HepG2 (cell line): Measurements from ENCODE around the gene LRRC8D. TPM values are rescaled to one million over a fixed set of nuclear protein-coding genes. Genes with fewer than 3 reads are reported as not detected.

ENCODE experiments used
- ATAC-seq: fragments of 200-7000 bp; cut with Tn5 transposase; 3 replicates; pipeline ENCODE4 v1.9.1; 2020; ENCODE audit warnings: mild to moderate bottlenecking, moderate library complexity
- BruUV-seq: library from RNA; stranded (reverse); fragments of 400-500 nt; replicated peaks from 2 replicates; lab custom pipeline; 2021; lab: Mats Ljungman, UMichigan
- CTCF ChIA-PET: fragments of 300-600 bp; formaldehyde crosslinking; extraction: SDS; loops from one replicate; lab custom pipeline; 2021; ENCODE audit warnings: low total read pairs, inconsistent platforms, low intra/inter-chr PET ratio; lab: Yijun Ruan, JAX
- POLR2A ChIA-PET: fragments of 350-600 bp; sonication (Branson Sonifier 250); formaldehyde crosslinking; loops from one replicate; lab custom pipeline; 2020; ENCODE audit warnings: antibody characterized with exemption, inconsistent platforms; lab: Yijun Ruan, JAX
- DNase-seq: peaks from one replicate; pipeline ENCODE4 v3.0.0-alpha.2; 2015; ENCODE audit warnings: low spot score
- FAIRE-seq: peaks from 3 replicates; lab custom pipeline; 2011; peaks lifted over from hg19 to GRCh38; lab: Jason Lieb, UNC
- H2AFZ ChIP-seq: one replicate; pipeline ENCODE4 v1.6.1; 2011; ENCODE audit warnings: low read length, inconsistent platforms
- H3K27ac ChIP-seq: fragments of 300-600 bp; 3 replicates; pipeline ENCODE4 v1.8.0; 2011; ENCODE audit warnings: mixed run types, mild to moderate bottlenecking, mixed read lengths, low read length, inconsistent platforms; ENCODE audit not compliant: insufficient read depth; ENCODE audit errors: extremely low read length
- H3K27me3 ChIP-seq, 2 experiments: fragments of 200-600 bp in 1 of 2; 2 replicates in 1 of 2; 3 replicates in 1 of 2; pipeline versions ENCODE4 v1.6.0 to v1.8.0; 2011; ENCODE audit warnings: low read length in 2 of 2, mild to moderate bottlenecking in 2 of 2, moderate library complexity in 2 of 2, inconsistent platforms in 1 of 2; ENCODE audit not compliant: insufficient read depth in 2 of 2, control insufficient read depth in 1 of 2
- H3K36me3 ChIP-seq, 2 experiments: fragments of 200-600 bp in 1 of 2; replicated peaks in 1 of 2; 2 replicates in 1 of 2; 3 replicates in 1 of 2; pipeline versions ENCODE4 v1.5.1 to v1.8.0; 2011; ENCODE audit warnings: low read length in 2 of 2, inconsistent platforms in 1 of 2; ENCODE audit not compliant: insufficient read depth in 2 of 2, control insufficient read depth in 1 of 2
- H3K4me1 ChIP-seq: 2 replicates; pipeline ENCODE4 v1.5.1; 2012; ENCODE audit warnings: low read length, inconsistent platforms; ENCODE audit not compliant: insufficient read depth
- H3K4me2 ChIP-seq: 2 replicates; pipeline ENCODE4 v1.6.0; 2011; ENCODE audit warnings: low read depth, low read length, inconsistent platforms
- H3K4me3 ChIP-seq, 3 experiments: fragments of 200-600 bp in 1 of 3; sonication (generic), shearing (Covaris generic) in 1 of 3; replicated peaks in 1 of 3; 2 replicates each; pipeline ENCODE4 v1.5.1; 2011 to 2016; ENCODE audit warnings: low read length in 3 of 3, inconsistent platforms in 2 of 3, low read depth in 2 of 3, mild to moderate bottlenecking in 2 of 3, control low read depth in 1 of 3, mixed read lengths in 1 of 3; ENCODE audit not compliant: insufficient read depth in 1 of 3
- H3K79me2 ChIP-seq: one replicate; pipeline ENCODE4 v1.6.1; 2011; ENCODE audit warnings: low read length, inconsistent platforms; ENCODE audit not compliant: insufficient read depth
- H3K9ac ChIP-seq: 2 replicates; pipeline ENCODE4 v1.6.0; 2011; ENCODE audit warnings: mild to moderate bottlenecking, low read depth, low read length, inconsistent platforms; ENCODE audit not compliant: insufficient read depth
- H3K9me3 ChIP-seq: 2 replicates; pipeline ENCODE4 v1.5.1; 2012; ENCODE audit warnings: mild to moderate bottlenecking, low read length
- H4K20me1 ChIP-seq: 2 replicates; pipeline ENCODE4 v1.6.0; 2011; ENCODE audit warnings: inconsistent platforms, mild to moderate bottlenecking, low read length, moderate library complexity; ENCODE audit not compliant: insufficient read depth
- EP300 ChIP-seq, 3 experiments: sonication (generic) in 1 of 3; formaldehyde crosslinking in 1 of 3; IDR thresholded peaks; 2 replicates each; pipeline versions ENCODE4 v1.5.1 to v1.6.1; 2011 to 2020; ENCODE audit warnings: low read depth in 2 of 3, low read length in 2 of 3, borderline replicate concordance in 1 of 3, improper control_type of control experiment in 1 of 3, mild to moderate bottlenecking in 1 of 3, missing genetic modification reagents in 1 of 3, moderate library complexity in 1 of 3
- FOXO4 ChIP-seq: sonication (generic); formaldehyde crosslinking; conservative IDR thresholded peaks from 2 replicates; pipeline ENCODE4 v1.8.1; 2023; ENCODE audit warnings: missing genetic modification reagents
- HDAC6 ChIP-seq: fragments of 200-600 bp; sonication (generic); IDR thresholded peaks from 2 replicates; pipeline ENCODE4 v1.7.0; 2017; ENCODE audit warnings: mild to moderate bottlenecking, antibody characterized with exemption, low read length, low read depth
- JUNB ChIP-seq: sonication (generic); formaldehyde crosslinking; IDR thresholded peaks from 2 replicates; pipeline ENCODE4 v1.8.0; 2022; ENCODE audit warnings: missing genetic modification reagents, mild to moderate bottlenecking, borderline replicate concordance
- NAIF1 ChIP-seq: sonication (generic); formaldehyde crosslinking; IDR thresholded peaks from 2 replicates; pipeline ENCODE4 v1.5.0; 2020; ENCODE audit warnings: mild to moderate bottlenecking, missing genetic modification reagents, borderline replicate concordance
- NFKBIZ ChIP-seq: IDR thresholded peaks from 2 replicates; pipeline ENCODE4 v1.6.1; 2018; ENCODE audit warnings: missing genetic modification reagents, missing compliant biosample characterization
- RAD21 ChIP-seq: fragments of 450-650 bp; formaldehyde crosslinking; IDR thresholded peaks from 2 replicates; pipeline ENCODE4 v1.5.0; 2020; ENCODE audit warnings: mild to moderate bottlenecking
- RXRA ChIP-seq: sonication (generic); formaldehyde crosslinking; IDR thresholded peaks from 2 replicates; pipeline ENCODE4 v1.5.1; 2020; ENCODE audit warnings: missing genetic modification reagents
- SIX1 ChIP-seq: sonication (generic); formaldehyde crosslinking; IDR thresholded peaks from 2 replicates; pipeline ENCODE4 v1.4.0; 2020; ENCODE audit warnings: missing genetic modification reagents, borderline replicate concordance
- SOX6 ChIP-seq, 2 experiments: fragments of 450-650 bp in 1 of 2; sonication (generic) in 1 of 2; formaldehyde crosslinking in 1 of 2; IDR thresholded peaks; 2 replicates each; pipeline versions ENCODE4 v1.4.0 to v1.6.1; 2017 to 2020; ENCODE audit warnings: antibody characterized with exemption in 1 of 2, mild to moderate bottlenecking in 1 of 2, missing genetic modification reagents in 1 of 2
- TEF ChIP-seq: sonication (generic); formaldehyde crosslinking; IDR thresholded peaks from 2 replicates; pipeline ENCODE4 v1.5.0; 2020; ENCODE audit warnings: missing genetic modification reagents
- ZNF326 ChIP-seq: sonication (generic); formaldehyde crosslinking; IDR thresholded peaks from 2 replicates; pipeline ENCODE4 v1.4.0; 2020; ENCODE audit warnings: missing genetic modification reagents, borderline replicate concordance
- ZNF354B ChIP-seq: sonication (generic); formaldehyde crosslinking; IDR thresholded peaks from 2 replicates; pipeline ENCODE4 v1.8.0; 2022; ENCODE audit warnings: mild to moderate bottlenecking, missing genetic modification reagents
- ZNF367 ChIP-seq: sonication (generic); formaldehyde crosslinking; IDR thresholded peaks from 2 replicates; pipeline ENCODE4 v1.4.0; 2020; ENCODE audit warnings: missing genetic modification reagents, borderline replicate concordance
- ZNF577 ChIP-seq: sonication (generic); formaldehyde crosslinking; IDR thresholded peaks from 2 replicates; pipeline ENCODE4 v1.4.0; 2020; ENCODE audit warnings: mild to moderate bottlenecking, low read depth, missing genetic modification reagents, borderline replicate concordance
- ZNF710 ChIP-seq: sonication (generic); formaldehyde crosslinking; IDR thresholded peaks from 2 replicates; pipeline ENCODE4 v1.5.0; 2020; ENCODE audit warnings: mild to moderate bottlenecking, missing genetic modification reagents, borderline replicate concordance
- ZNF713 ChIP-seq: sonication (generic); formaldehyde crosslinking; IDR thresholded peaks from 2 replicates; pipeline ENCODE4 v1.4.0; 2020; ENCODE audit warnings: mild to moderate bottlenecking, missing genetic modification reagents
- ZNF891 ChIP-seq: sonication (generic); formaldehyde crosslinking; IDR thresholded peaks from 2 replicates; pipeline ENCODE4 v1.5.0; 2020; ENCODE audit warnings: mild to moderate bottlenecking, missing genetic modification reagents
- in situ Hi-C: cut with HindIII; loops from 2 replicates; pipeline ENCODE4 v1.10.0; 2017; ENCODE audit warnings: low pct_unique_long_range_greater_than_20kb; ENCODE audit not compliant: extremely low pct_ligation_motif_present
- intact Hi-C: fragments of 100-400 bp; cut with micrococcal nuclease; formaldehyde crosslinking; loops from one replicate; pipeline ENCODE4 v1.10.0; 2022; ENCODE audit not compliant: unreplicated experiment
- polyA plus RNA-seq, 8 experiments: library from polyadenylated mRNA; depleted of rRNA in 3 of 8; stranded (reverse) in 7 of 8; unstranded in 1 of 8; fragments of >200 nt; fragmentation: Illumina TruSeq in 4 of 8; extraction: Trizol in 4 of 8; gene quantifications; 2 replicates each; pipeline versions ENCODE4 v1.2.1 to v1.2.3, GENCODE V29; 2011 to 2016; ENCODE audit warnings: low read depth in 4 of 8, missing spikeins in 1 of 8, mixed read lengths in 1 of 8; ENCODE audit not compliant: insufficient read depth in 1 of 8
- total RNA-seq, 5 experiments: library from RNA; depleted of rRNA; stranded (reverse); fragments of >200 nt; fragmentation: Illumina TruSeq; extraction: Trizol; gene quantifications; 2 replicates each; pipeline ENCODE4 v1.2.3, GENCODE V29; 2016; ENCODE audit warnings: low read depth in 1 of 5

LRRC8D gene
- total and polyA plus RNA-seq, 2 of the 13 experiments (the other 11 are each of a cell fraction or from before 2014, with no cell fraction given): 29.9 to 45.5 TPM

GRCh38 chr1:89910268-89910667, 89.4 kb downstream of the LRRC8D start:
- no peak overlapping the region for H3K4me3 ChIP-seq
- ChIA-PET CTCF (no interaction called here), POLR2A (interaction anchor here (0.6 kb wide), 1 partner anchor 10 kb away, joined by 3 read pairs; no protein-coding TSS in a partner anchor)
- no peaks in the 10 kb centered on the region for H3K27me3 ChIP-seq
- H3K79me2 ChIP-seq: peaks cover 44% of the 10 kb centered on the region
- H2AFZ ChIP-seq: no peak overlapping the region
- H3K27ac ChIP-seq: no peak overlapping the region
- H3K4me2 ChIP-seq: no peak overlapping the region
- no TSS peak for BruUV-seq
- no peaks in the 10 kb centered on the region for H3K9me3 ChIP-seq
- FAIRE-seq (no peak), ATAC-seq (no peak), DNase-seq (no peak)
- no peak overlapping the region for H3K9ac ChIP-seq
- H3K36me3 ChIP-seq: peaks cover 4 to 16% of the 10 kb centered on the region in 2 experiments; a peak in 3 of 5 replicates
- intact Hi-C loops: no loop called here
- H4K20me1 ChIP-seq: no peaks in the 10 kb centered on the region; the same call in 1 of the 2 replicates
- in situ Hi-C loops: no loop called here
- peaks cover 44% of the 10 kb centered on the region for H3K4me1 ChIP-seq
- no peak for TF ChIP-seq RAD21
- TF ChIP-seq ZNF713 (CRISPR knock-in tag): no peak
- no peak for TF ChIP-seq ZNF577 (CRISPR knock-in tag)
- TF ChIP-seq HDAC6: no peak
- TF ChIP-seq RXRA (CRISPR knock-in tag): no peak
- TF ChIP-seq SIX1 (CRISPR knock-in tag): no peak
- TF ChIP-seq TEF (CRISPR knock-in tag): no peak
- TF ChIP-seq ZNF367 (CRISPR knock-in tag): no peak
- no peak for TF ChIP-seq NFKBIZ (CRISPR knock-in tag)
- no peak for TF ChIP-seq FOXO4 (CRISPR knock-in tag)
- no peak for TF ChIP-seq ZNF710
- TF ChIP-seq NAIF1 (CRISPR knock-in tag): no peak
- no peak for TF ChIP-seq ZNF326 (CRISPR knock-in tag)
- TF ChIP-seq ZNF891: no peak
- TF ChIP-seq JUNB (CRISPR knock-in tag): no peak
- no peak for TF ChIP-seq ZNF354B (CRISPR knock-in tag)
- TF ChIP-seq SOX6 (IDR thresholded peaks at IDR 0.05): no peak
- no peak for TF ChIP-seq SOX6 (CRISPR knock-in tag; IDR thresholded peaks at IDR 0.05)
- TF ChIP-seq EP300 (IDR thresholded peaks at IDR 0.05; ENCODE audit: low read depth in 2 of 2, low read length in 2 of 2): no peak
- no peak for TF ChIP-seq EP300 (CRISPR knock-in tag; IDR thresholded peaks at IDR 0.05; ENCODE audit: borderline replicate concordance)
- TF ChIP-seq, all 625 proteins: peak for 0
